ENCODE measurements around the gene CDC42BPG. TPM values are rescaled to one million over a fixed set of nuclear protein-coding genes. Genes with fewer than 3 reads are reported as not detected.

Gene CDC42BPG
- total RNA-seq, 1 donor, result under 0.01 TPM

GRCh38 chr11:64856382-64857227, 12.2 kb upstream of the CDC42BPG start:
- no peak overlapping the region for H3K4me3 ChIP-seq (ENCODE audit: low read depth, low read length)
- no peak for TF ChIP-seq CTCF (IDR thresholded peaks at IDR 0.05; ENCODE audit: insufficient read depth, low read depth, low read length)
- DNase-seq (ENCODE audit: low read depth), result peak; percentile 88

GRCh38 chr11:64855596-64856304, 11.3 kb upstream of the CDC42BPG start:
- TF ChIP-seq CTCF (IDR thresholded peaks at IDR 0.05; ENCODE audit: insufficient read depth, low read depth, low read length), result no peak
- H3K4me3 ChIP-seq (ENCODE audit: low read depth, low read length), result no peak overlapping the region
- no peak for DNase-seq (ENCODE audit: low read depth)

- no peak for TF ChIP-seq CTCF (IDR thresholded peaks at IDR 0.05; ENCODE audit: insufficient read depth, low read depth, low read length)
- H3K4me3 ChIP-seq (ENCODE audit: low read depth, low read length), result no peak overlapping the region
- DNase-seq (ENCODE audit: low read depth), result peak; percentile 90
Observed at GRCh38 chr11:64854534-64855502, 10.4 kb upstream of the CDC42BPG start.

- no peak overlapping the region for H3K4me3 ChIP-seq (ENCODE audit: low read depth, low read length)
- TF ChIP-seq CTCF (IDR thresholded peaks at IDR 0.05; ENCODE audit: insufficient read depth, low read depth, low read length), result no peak
- DNase-seq (ENCODE audit: low read depth), result no peak
Observed at GRCh38 chr11:64854157-64854533, 9.7 kb upstream of the CDC42BPG start.

GRCh38 chr11:64853709-64854108, 9.3 kb upstream of the CDC42BPG start:
- no peak for DNase-seq (ENCODE audit: low read depth)
- no peak for TF ChIP-seq CTCF (IDR thresholded peaks at IDR 0.05; ENCODE audit: insufficient read depth, low read depth, low read length)

GRCh38 chr11:64852804-64853509, 8.5 kb upstream of the CDC42BPG start:
- H3K4me3 ChIP-seq (ENCODE audit: low read depth, low read length), result no peak overlapping the region
- no peak for TF ChIP-seq CTCF (IDR thresholded peaks at IDR 0.05; ENCODE audit: insufficient read depth, low read depth, low read length)
- DNase-seq (ENCODE audit: low read depth), result no peak

More at GRCh38 chr11:64853709-64854108, 9.3 kb upstream of the CDC42BPG start:
- no peak overlapping the region for H3K4me3 ChIP-seq (ENCODE audit: low read depth, low read length)
